Stimulated activated CD8-positive, alpha-beta memory T cell treated with anti-CD3 and anti-CD28 coated beads, Interleukin-12 subunit alpha, Interleukin-12 subunit beta, amount 100 ng/mL, for 1 hour (primary cell): ENCODE measurements around the gene WWOX.

ENCODE experiments used
- DNase-seq: peaks from one replicate; pipeline ENCODE4 v3.0.0-alpha.2; 2020; ENCODE audit warnings: low read depth

Gene WWOX

DNA sequence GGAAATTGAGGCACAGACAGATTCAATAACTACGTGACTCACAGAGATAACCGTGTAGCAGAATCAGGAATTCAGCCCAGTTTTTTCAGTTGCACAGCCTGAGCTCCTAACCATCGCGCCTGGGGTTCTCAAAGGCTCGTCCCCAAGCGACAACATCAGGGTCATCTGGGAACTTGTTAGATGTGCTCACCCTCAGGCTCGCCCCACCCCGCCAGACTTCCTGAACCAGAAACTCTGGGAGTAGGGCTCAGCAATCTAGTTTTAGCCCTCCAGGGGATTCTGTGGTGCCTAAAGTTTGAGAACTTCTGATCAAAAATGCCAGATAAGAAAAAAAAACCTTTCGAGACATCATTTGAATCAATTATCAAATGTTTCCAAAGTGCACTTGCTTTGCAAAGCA is 559.8 kb downstream of the WWOX start:
- DNase-seq = no peak

GRCh38 chr16:78659668-78660217 is 560.3 kb downstream of the WWOX start:
- no peak for DNase-seq

GRCh38 chr16:78660795-78661194 is 561.3 kb downstream of the WWOX start:
- DNase-seq = no peak

- no peak for DNase-seq
These were observed 564.2 kb downstream of the WWOX start for GRCh38 chr16:78663690-78664089.

GRCh38 chr16:78664811-78665772 is 565.6 kb downstream of the WWOX start:
- no peak for DNase-seq

DNA sequence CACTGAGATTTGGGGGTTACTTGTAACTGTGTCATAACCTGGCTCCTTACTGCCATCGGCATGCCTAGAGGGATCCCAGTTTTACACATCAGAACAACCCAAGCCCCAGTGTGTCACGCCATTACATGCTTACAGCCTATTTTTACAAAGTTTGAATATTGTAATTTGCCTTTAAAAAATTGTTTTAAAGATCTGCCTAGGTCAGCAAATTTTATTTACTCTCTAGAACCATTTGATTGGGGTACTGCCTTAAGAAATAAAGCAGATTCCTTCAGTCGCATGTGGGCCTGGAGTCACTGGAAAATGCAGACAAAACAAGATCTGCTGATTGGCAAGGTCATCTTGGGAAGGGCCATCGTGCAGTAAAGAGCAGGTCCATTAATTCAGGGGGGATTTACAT is 566.9 kb downstream of the WWOX start:
- no peak for DNase-seq

DNA sequence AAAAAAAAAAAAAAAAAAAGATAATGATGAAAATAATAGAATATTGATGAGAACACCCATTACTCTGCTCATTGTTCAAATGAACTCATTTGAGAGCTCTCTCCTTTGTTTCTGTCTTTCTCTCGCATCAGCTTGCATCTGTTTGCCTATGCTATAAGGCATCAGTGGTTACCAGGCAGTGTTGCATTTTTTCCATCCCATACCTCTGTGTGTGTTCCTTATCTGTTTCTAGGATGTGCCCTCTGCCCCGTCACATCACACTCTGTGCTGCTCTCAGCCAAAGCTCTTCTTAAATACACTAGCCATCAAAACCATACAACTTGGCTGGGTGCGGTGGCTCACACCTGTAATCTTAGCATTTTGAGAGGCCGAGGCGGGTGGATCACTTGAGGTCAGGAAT is 568.2 kb downstream of the WWOX start:
- DNase-seq = no peak

- no peak for DNase-seq
These were observed 568.9 kb downstream of the WWOX start for GRCh38 chr16:78668393-78668792.

- no peak for DNase-seq
These were observed 570.5 kb downstream of the WWOX start for GRCh38 chr16:78669994-78670393.

- no peak for DNase-seq
These were observed 573.5 kb downstream of the WWOX start for GRCh38 chr16:78672779-78673556.

DNA sequence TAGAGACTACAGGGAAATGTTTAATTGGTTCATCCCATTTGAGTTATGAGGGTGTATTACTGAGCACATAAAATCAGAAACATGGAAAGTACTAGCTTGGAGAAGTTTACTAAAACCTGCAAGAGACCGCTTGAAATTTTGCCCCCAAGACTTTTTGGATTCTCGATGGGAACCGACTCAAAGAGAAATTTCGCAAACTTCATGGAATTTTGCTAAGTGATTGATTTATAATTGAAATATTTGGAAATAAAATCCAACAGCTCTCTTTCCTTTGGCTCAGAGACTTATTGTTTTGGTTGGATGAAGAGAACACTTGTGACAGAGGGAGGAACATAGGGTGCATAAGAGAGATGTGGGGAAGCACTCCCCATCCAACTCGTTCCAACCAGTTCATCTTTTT is 574.4 kb downstream of the WWOX start:
- DNase-seq = no peak

DNA sequence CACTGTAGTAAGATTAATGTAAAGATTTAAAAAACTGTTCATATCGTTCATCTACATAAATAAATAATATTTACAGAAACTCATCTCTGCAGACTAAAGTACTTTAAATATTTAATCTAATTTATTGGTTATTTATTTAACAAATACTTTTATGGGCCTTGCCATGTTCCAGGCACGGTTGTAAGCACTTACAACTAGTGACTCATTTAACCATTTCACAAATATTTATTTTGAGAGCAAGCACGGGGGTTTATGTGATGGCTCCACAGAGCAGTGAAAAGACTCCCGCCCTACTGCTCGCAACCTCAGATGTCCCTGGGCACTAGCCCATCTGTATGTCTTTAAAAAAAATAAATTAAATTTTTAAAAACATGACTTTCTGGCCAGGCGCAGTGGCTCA is 575.9 kb downstream of the WWOX start:
- no peak for DNase-seq

DNA sequence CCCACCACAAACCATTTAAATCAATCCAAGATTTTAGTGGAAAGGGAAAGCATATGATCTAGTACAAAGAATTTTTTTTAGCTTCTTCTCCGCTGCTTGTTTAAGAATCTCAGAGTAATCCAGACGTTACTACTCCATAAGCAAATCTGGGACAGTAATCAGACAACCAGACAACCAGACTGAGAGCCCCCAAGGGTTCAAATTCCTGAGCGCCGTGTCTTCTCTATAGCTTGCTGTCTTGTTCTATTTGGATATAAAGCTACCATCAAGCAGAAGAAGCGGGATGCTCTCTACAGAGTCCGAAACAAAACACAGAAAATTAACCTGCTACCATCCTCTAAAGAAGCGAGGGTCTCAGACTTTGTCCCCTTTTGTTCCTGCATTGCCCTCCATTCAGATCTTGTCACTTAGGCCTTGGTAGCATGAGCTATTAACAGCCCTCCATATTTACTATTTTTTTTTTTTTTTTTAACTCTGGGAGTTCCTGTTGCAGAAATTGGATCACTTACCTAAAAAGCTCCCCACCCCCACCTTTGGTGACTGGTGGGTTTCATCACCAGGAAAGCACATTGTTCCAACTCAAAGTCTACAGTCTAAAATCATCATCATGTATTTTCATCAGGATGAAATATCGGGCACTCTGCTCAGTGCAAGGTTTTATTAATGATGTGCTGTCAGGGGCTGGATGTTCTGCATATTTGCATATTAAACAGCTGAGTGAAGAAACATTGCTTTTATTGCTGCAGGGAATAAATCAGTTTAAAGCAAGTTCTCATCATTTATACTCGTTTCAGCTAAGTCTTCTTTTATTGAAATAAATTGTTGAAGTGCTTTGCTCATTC is 576.7 kb downstream of the WWOX start:
- no peak for DNase-seq

DNA sequence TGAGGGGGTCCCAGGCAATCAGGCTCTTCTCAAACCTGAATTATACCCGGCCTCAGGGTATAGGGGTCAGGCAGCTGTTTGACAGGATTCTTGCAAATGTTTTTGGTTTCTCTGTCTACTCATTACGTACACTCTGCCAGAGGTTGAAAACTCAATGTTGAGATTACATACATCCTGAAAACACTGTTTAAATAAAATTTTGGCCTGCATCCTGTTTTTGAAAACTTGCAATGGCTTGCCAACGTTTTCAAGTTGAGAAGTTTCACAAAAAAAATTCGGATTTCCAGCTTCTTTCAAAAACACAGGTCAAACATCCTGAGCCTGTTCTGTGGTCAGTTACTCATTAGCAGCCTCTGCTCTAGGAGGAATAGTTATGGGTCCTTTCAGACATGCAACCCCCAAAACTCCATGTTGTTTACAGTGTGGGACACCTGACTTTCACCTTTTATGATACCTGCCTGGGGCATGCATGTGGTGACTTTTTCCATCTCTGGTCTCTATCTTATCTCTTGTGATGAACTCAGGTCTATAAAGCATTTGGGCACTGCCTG is 577.8 kb downstream of the WWOX start:
- DNase-seq = no peak

- no peak for DNase-seq
These were observed 580.1 kb downstream of the WWOX start for GRCh38 chr16:78679546-78679945.

DNA sequence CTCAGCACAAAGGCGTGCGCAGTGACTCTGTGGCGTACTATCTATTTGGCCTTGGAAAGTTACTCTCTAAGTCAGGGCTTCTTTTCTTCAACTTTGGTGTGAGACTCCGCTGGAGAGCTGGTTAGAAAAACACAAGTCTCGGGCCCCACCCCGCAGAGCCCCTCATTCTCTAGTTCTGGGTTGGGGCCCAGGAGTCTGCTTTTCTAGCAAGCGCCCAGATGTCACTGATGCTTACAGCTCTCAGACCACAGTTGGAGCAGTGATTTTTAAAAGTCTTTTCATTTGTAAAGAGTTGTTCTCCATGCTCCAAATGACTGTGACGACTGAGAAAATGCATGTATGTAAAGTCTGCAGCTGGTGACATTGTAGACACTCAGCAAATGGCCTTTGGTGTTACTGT is 582.3 kb downstream of the WWOX start:
- no peak for DNase-seq

DNA sequence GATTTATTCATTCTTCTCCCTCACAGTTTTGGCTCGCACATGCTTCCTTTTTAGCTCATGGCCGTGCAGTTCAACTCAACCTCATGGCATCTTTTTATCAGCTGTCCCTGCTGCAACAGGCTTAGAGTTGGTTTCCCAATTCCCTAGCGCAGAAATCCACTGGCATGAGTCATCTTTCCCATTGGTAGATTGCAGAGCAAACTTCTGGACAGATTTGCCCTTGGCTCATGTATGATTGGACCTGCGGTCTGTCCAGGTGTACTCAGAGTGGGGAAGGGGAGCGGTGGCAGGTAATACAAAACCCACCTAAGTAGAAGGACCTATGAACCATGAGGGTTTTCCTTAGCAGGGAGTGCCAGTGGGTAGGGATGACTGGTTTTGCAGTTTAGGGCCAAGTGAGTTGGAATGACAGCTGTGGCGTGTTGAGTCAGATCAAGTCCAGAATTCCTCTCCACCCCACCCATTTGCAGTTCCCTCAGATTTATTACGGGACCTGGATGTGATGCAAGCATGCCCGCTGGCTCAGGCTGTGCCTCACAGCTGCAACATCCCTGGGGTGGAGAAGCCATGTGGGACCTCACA is 584.7 kb downstream of the WWOX start:
- no peak for DNase-seq

DNA sequence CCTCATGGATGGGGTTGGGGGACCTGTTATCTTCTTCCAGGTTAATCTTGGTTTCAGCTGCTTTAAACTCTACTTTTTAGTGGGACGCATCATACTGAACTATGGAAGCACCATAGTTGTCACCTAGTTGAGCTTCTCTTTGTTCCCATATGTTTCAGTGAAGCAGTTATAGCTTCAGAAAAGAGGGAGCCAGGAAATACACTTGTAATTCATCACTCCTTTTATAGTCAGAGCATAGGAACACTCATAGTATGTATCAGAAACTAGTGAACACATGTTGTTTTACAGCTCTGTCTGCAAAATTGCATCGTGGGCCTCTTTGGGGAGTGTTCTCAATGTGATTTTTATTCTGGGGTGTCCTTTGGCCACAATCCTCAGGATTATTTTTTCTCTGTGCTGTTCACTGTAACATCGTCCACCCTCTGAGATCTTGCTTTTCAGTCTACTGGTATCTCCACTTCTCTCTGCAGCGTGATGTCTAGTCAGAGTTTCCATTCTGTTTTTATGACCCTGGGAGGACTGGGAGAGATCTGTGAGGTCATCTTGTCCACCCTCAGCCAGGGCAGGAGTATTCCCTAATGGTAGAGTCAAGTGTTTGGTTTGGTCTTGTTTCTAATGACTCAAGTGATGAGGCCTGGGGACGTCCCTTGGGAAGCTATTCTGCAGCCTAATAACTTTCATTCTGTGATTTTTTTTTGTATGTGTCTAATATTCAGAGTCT is 585.4 kb downstream of the WWOX start:
- DNase-seq = no peak

GRCh38 chr16:78686601-78687000 is 587.1 kb downstream of the WWOX start:
- DNase-seq = no peak

GRCh38 chr16:78689028-78689427 is 589.6 kb downstream of the WWOX start:
- DNase-seq = no peak

GRCh38 chr16:78689536-78689935 is 590.1 kb downstream of the WWOX start:
- no peak for DNase-seq
